PC-3 (cell line): Measurements from ENCODE around the gene FGF1. TPM values are rescaled to one million over a fixed set of nuclear protein-coding genes. Genes with fewer than 3 reads are reported as not detected.

ENCODE experiments used
- ATAC-seq: fragments of 200-7000 bp; cut with Tn5 transposase; 2 replicates; pipeline ENCODE4 v1.9.1; 2020; ENCODE audit warnings: mild to moderate bottlenecking, moderate library complexity
- BruUV-seq: library from RNA; stranded (reverse); fragments of 400-500 nt; replicated peaks from 2 replicates; lab custom pipeline; 2021; lab: Mats Ljungman, UMichigan
- CTCF ChIA-PET: fragments of 300-600 bp; sonication (Branson Sonifier 250); formaldehyde crosslinking; loops from one replicate; lab custom pipeline; 2022; ENCODE audit warnings: antibody characterized with exemption; lab: Charles Lee
- POLR2A ChIA-PET: fragments of 300-600 bp; sonication (Branson Sonifier 250); formaldehyde crosslinking; loops from one replicate; lab custom pipeline; 2022; ENCODE audit warnings: antibody characterized with exemption; ENCODE audit not compliant: unreplicated experiment; lab: Charles Lee
- DNase-seq: peaks from one replicate; pipeline ENCODE4 v3.0.0-alpha.2; 2015
- H2AFZ ChIP-seq: fragments of 300-600 bp; sonication (generic); 2 replicates; pipeline ENCODE4 v1.6.0; 2016; ENCODE audit warnings: antibody characterized with exemption, low read length
- H3F3A ChIP-seq: fragments of 300-600 bp; sonication (generic); one replicate; pipeline ENCODE4 v1.6.0; 2017; ENCODE audit warnings: antibody characterized with exemption, low read length, control low read depth, mild to moderate bottlenecking; ENCODE audit not compliant: unreplicated experiment
- H3K27ac ChIP-seq: fragments of 300-600 bp; sonication (generic); 2 replicates; pipeline ENCODE4 v1.5.1; 2016; ENCODE audit warnings: mild to moderate bottlenecking, low read length
- H3K27me3 ChIP-seq: fragments of 300-600 bp; sonication (generic); 2 replicates; pipeline ENCODE4 v1.6.1; 2016; ENCODE audit warnings: low read length, mixed read lengths
- H3K36me3 ChIP-seq: fragments of 300-600 bp; sonication (generic); 2 replicates; pipeline ENCODE4 v1.6.1; 2016; ENCODE audit warnings: low read depth, mixed run types, low read length, mixed read lengths
- H3K4me1 ChIP-seq: fragments of 300-600 bp; sonication (generic); 2 replicates; pipeline ENCODE4 v1.5.1; 2016; ENCODE audit warnings: low read length; ENCODE audit not compliant: insufficient read depth
- H3K4me2 ChIP-seq: fragments of 300-600 bp; sonication (generic); 2 replicates; pipeline ENCODE4 v1.6.0; 2016; ENCODE audit warnings: low read length
- H3K4me3 ChIP-seq: fragments of 300-600 bp; sonication (generic); 2 replicates; pipeline ENCODE4 v1.5.1; 2016; ENCODE audit warnings: mild to moderate bottlenecking, low read length, mixed read lengths
- H3K79me2 ChIP-seq: fragments of 300-600 bp; sonication (generic); 2 replicates; pipeline ENCODE4 v1.6.1; 2017; ENCODE audit warnings: low read length, mixed read lengths
- H3K9ac ChIP-seq: fragments of 300-600 bp; sonication (generic); 2 replicates; pipeline ENCODE4 v1.6.0; 2016; ENCODE audit warnings: mild to moderate bottlenecking, low read length
- H3K9me2 ChIP-seq: fragments of 300-600 bp; sonication (generic); replicated peaks from 2 replicates; pipeline ENCODE4 v1.6.1; 2016; ENCODE audit warnings: mixed run types, low read length, mixed read lengths
- H3K9me3 ChIP-seq: fragments of 300-600 bp; sonication (generic); 2 replicates; pipeline ENCODE4 v1.6.1; 2016; ENCODE audit warnings: low read length, mixed read lengths
- H4K20me1 ChIP-seq: fragments of 300-600 bp; sonication (generic); 2 replicates; pipeline ENCODE4 v1.6.1; 2016; ENCODE audit warnings: low read length, mixed read lengths
- EZH2 ChIP-seq: fragments of 300-600 bp; sonication (generic); IDR thresholded peaks from one replicate; pipeline ENCODE4 v1.6.1; 2017; ENCODE audit warnings: antibody characterized with exemption, mild to moderate bottlenecking, low read length; ENCODE audit not compliant: unreplicated experiment
- EZH2phosphoT487 ChIP-seq: fragments of 300-600 bp; sonication (generic); IDR thresholded peaks from 2 replicates; pipeline ENCODE4 v1.6.1; 2018; ENCODE audit warnings: mild to moderate bottlenecking, antibody characterized with exemption, low read length, borderline replicate concordance
- intact Hi-C: fragments of 100-400 bp; cut with micrococcal nuclease; formaldehyde crosslinking; loops from 2 replicates; pipeline ENCODE4 v1.9.0; 2023
- total RNA-seq: library from RNA; depleted of rRNA; stranded (reverse); fragments of >200 nt; gene quantifications from 2 replicates; pipeline ENCODE4 v1.2.3, GENCODE V29; 2014
- TF ChIP-seq, protein P1 (sequence below): fragments of 300-600 bp; sonication (generic); conservative IDR thresholded peaks from 2 replicates; pipeline ENCODE4 v1.5.1; 2017; ENCODE audit warnings: antibody characterized with exemption, low read depth, mild to moderate bottlenecking, low read length

Gene FGF1
- total RNA-seq, 1 experiment from 2014 or later: 1.5 TPM

- no peak overlapping the region for H3K27ac ChIP-seq
- no peak overlapping the region for H2AFZ ChIP-seq
- ATAC-seq: no peak
- TF ChIP-seq EZH2phosphoT487 (no peak), EZH2 (no peak)
- TF ChIP-seq, protein P1, sequence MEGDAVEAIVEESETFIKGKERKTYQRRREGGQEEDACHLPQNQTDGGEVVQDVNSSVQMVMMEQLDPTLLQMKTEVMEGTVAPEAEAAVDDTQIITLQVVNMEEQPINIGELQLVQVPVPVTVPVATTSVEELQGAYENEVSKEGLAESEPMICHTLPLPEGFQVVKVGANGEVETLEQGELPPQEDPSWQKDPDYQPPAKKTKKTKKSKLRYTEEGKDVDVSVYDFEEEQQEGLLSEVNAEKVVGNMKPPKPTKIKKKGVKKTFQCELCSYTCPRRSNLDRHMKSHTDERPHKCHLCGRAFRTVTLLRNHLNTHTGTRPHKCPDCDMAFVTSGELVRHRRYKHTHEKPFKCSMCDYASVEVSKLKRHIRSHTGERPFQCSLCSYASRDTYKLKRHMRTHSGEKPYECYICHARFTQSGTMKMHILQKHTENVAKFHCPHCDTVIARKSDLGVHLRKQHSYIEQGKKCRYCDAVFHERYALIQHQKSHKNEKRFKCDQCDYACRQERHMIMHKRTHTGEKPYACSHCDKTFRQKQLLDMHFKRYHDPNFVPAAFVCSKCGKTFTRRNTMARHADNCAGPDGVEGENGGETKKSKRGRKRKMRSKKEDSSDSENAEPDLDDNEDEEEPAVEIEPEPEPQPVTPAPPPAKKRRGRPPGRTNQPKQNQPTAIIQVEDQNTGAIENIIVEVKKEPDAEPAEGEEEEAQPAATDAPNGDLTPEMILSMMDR: no peak
- no peaks in the 10 kb centered on the region for H4K20me1 ChIP-seq
- H3K9me2 ChIP-seq: no peaks in the 10 kb centered on the region
- ChIA-PET CTCF (no interaction called here), POLR2A (no interaction called here)
- H3K9ac ChIP-seq: no peak overlapping the region
- H3K36me3 ChIP-seq: no peaks in the 10 kb centered on the region
- BruUV-seq: no TSS peak
- intact Hi-C loops: no loop called here
- H3K9me3 ChIP-seq: no peaks in the 10 kb centered on the region
- no peaks in the 10 kb centered on the region for H3K27me3 ChIP-seq
- no peaks in the 10 kb centered on the region for H3K79me2 ChIP-seq
- H3K4me3 ChIP-seq: no peak overlapping the region
- no peak overlapping the region for H3K4me2 ChIP-seq
- H3F3A ChIP-seq: no peaks in the 10 kb centered on the region
- peaks cover 27% of the 10 kb centered on the region for H3K4me1 ChIP-seq
- DNase-seq: no peak
Observed at GRCh38 chr5:142615948-142616347, 69.9 kb downstream of the FGF1 start.

DNA sequence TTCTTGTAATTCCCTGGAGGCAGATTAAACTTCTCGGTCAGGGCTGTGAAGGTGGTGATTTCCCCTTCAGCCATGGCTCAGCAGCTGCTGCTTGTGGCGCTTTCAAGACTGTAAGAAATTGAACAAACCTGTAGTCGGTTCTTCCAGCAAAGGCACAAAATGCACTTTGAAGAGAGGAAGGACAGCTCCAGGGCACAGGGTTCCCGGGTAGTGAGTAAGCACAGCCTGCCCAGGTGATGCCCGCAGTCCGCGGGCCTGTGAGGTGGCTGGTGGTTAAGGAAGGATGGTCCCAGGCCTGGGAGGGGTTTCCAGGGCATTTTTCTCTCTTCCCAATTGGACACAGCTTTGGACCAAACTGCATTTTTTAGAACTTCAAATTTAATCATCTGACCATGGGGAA, 71.8 kb downstream of the FGF1 start:
- no peak for TF ChIP-seq EZH2phosphoT487
- no peak for TF ChIP-seq EZH2
- TF ChIP-seq, protein P1: no peak
- Histone ChIP-seq H3K27me3 (no peaks in the 10 kb centered on the region), H2AFZ (no peak overlapping the region), H3K36me3 (no peaks in the 10 kb centered on the region), H3K79me2 (no peaks in the 10 kb centered on the region), H3K9me2 (no peaks in the 10 kb centered on the region), H3F3A (no peaks in the 10 kb centered on the region), H4K20me1 (no peaks in the 10 kb centered on the region), H3K9me3 (no peaks in the 10 kb centered on the region), H3K4me2 (no peak overlapping the region), H3K27ac (no peak overlapping the region), H3K9ac (no peak overlapping the region), H3K4me1 (peaks cover 23% of the 10 kb centered on the region), H3K4me3 (no peak overlapping the region)
- POLR2A ChIA-PET: no interaction called here
- no peak for DNase-seq
- intact Hi-C loops: loop anchor here (5.0 kb wide), 1 partner anchor 98 kb away; no protein-coding TSS in a partner anchor
- CTCF ChIA-PET: no interaction called here
- no TSS peak for BruUV-seq
- no peak for ATAC-seq

- no peak for ATAC-seq
Observed at GRCh38 chr5:142613271-142613671, 72.6 kb downstream of the FGF1 start.

More at GRCh38 chr5:142613271-142613671, 72.6 kb downstream of the FGF1 start:
- Histone ChIP-seq H3F3A (no peaks in the 10 kb centered on the region), H3K4me3 (no peak overlapping the region), H3K9ac (no peak overlapping the region), H4K20me1 (no peaks in the 10 kb centered on the region), H2AFZ (no peak overlapping the region), H3K4me2 (no peak overlapping the region), H3K27me3 (no peaks in the 10 kb centered on the region), H3K79me2 (no peaks in the 10 kb centered on the region), H3K27ac (no peak overlapping the region), H3K9me2 (no peaks in the 10 kb centered on the region), H3K36me3 (no peaks in the 10 kb centered on the region), H3K9me3 (no peaks in the 10 kb centered on the region), H3K4me1 (peaks cover 19% of the 10 kb centered on the region)
- TF ChIP-seq EZH2phosphoT487: no peak
- TF ChIP-seq, protein P1: no peak
- no peak for TF ChIP-seq EZH2
- no TSS peak for BruUV-seq
- POLR2A ChIA-PET: no interaction called here
- CTCF ChIA-PET: no interaction called here
- peak; percentile 36 for DNase-seq
- intact Hi-C loops: loop anchor here (5.0 kb wide), 1 partner anchor 99 kb away; no protein-coding TSS in a partner anchor
